ENCODE data around the gene LRRC7. TPM values are rescaled to one million over a fixed set of nuclear protein-coding genes. Genes with fewer than 3 reads are reported as not detected.

LRRC7 gene
- total and polyA plus RNA-seq, 2 experiments from 2014 or later: 1.2 TPM; not detected in 1

- Mint-ChIP-seq H3K9me3 (no peaks in the 10 kb centered on the region; the same call in 2 of the 3 replicates), H3K27me3 (ENCODE audit: insufficient read depth, low read depth, poor library complexity) (peaks cover 46% of the 10 kb centered on the region), H3K4me1 (peaks cover 13% of the 10 kb centered on the region), H3K36me3 (ENCODE audit: low read depth) (no peaks in the 10 kb centered on the region; the same call in 2 of the 3 replicates), H3K27ac (no peak overlapping the region; the same call in 1 of the 2 replicates), H3K4me3 (peak overlapping the region; percentile 92)
- TF ChIP-seq EZH2phosphoT487 (IDR thresholded peaks at IDR 0.05; ENCODE audit: unreplicated experiment) (no peak), ZNF114 (CRISPR knock-in tag; IDR thresholded peaks at IDR 0.05) (no peak), CREB1 (CRISPR knock-in tag; IDR thresholded peaks at IDR 0.05; ENCODE audit: low read depth) (no peak), ZNF331 (CRISPR knock-in tag; IDR thresholded peaks at IDR 0.05; ENCODE audit: low read depth) (no peak), EZH2 (IDR thresholded peaks at IDR 0.05; ENCODE audit: low read depth, unreplicated experiment) (no peak), JUNB (IDR thresholded peaks at IDR 0.05; ENCODE audit: unreplicated experiment) (no peak), ETS1 (IDR thresholded peaks at IDR 0.05) (no peak), NANOG (IDR thresholded peaks at IDR 0.05; ENCODE audit: borderline replicate concordance) (no peak), POLR2AphosphoS5 (IDR thresholded peaks at IDR 0.05; ENCODE audit: low read depth) (no peak), STAT1 (IDR thresholded peaks at IDR 0.05; ENCODE audit: unreplicated experiment) (no peak)
- TF ChIP-seq, protein P1, sequence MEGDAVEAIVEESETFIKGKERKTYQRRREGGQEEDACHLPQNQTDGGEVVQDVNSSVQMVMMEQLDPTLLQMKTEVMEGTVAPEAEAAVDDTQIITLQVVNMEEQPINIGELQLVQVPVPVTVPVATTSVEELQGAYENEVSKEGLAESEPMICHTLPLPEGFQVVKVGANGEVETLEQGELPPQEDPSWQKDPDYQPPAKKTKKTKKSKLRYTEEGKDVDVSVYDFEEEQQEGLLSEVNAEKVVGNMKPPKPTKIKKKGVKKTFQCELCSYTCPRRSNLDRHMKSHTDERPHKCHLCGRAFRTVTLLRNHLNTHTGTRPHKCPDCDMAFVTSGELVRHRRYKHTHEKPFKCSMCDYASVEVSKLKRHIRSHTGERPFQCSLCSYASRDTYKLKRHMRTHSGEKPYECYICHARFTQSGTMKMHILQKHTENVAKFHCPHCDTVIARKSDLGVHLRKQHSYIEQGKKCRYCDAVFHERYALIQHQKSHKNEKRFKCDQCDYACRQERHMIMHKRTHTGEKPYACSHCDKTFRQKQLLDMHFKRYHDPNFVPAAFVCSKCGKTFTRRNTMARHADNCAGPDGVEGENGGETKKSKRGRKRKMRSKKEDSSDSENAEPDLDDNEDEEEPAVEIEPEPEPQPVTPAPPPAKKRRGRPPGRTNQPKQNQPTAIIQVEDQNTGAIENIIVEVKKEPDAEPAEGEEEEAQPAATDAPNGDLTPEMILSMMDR (conservative IDR thresholded peaks at IDR 0.05; ENCODE audit: low read depth in 2 of 2): no peak
- TF ChIP-seq, protein P2, sequence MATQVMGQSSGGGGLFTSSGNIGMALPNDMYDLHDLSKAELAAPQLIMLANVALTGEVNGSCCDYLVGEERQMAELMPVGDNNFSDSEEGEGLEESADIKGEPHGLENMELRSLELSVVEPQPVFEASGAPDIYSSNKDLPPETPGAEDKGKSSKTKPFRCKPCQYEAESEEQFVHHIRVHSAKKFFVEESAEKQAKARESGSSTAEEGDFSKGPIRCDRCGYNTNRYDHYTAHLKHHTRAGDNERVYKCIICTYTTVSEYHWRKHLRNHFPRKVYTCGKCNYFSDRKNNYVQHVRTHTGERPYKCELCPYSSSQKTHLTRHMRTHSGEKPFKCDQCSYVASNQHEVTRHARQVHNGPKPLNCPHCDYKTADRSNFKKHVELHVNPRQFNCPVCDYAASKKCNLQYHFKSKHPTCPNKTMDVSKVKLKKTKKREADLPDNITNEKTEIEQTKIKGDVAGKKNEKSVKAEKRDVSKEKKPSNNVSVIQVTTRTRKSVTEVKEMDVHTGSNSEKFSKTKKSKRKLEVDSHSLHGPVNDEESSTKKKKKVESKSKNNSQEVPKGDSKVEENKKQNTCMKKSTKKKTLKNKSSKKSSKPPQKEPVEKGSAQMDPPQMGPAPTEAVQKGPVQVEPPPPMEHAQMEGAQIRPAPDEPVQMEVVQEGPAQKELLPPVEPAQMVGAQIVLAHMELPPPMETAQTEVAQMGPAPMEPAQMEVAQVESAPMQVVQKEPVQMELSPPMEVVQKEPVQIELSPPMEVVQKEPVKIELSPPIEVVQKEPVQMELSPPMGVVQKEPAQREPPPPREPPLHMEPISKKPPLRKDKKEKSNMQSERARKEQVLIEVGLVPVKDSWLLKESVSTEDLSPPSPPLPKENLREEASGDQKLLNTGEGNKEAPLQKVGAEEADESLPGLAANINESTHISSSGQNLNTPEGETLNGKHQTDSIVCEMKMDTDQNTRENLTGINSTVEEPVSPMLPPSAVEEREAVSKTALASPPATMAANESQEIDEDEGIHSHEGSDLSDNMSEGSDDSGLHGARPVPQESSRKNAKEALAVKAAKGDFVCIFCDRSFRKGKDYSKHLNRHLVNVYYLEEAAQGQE (IDR thresholded peaks at IDR 0.05; ENCODE audit: unreplicated experiment): no peak
- TF ChIP-seq, protein P3, sequence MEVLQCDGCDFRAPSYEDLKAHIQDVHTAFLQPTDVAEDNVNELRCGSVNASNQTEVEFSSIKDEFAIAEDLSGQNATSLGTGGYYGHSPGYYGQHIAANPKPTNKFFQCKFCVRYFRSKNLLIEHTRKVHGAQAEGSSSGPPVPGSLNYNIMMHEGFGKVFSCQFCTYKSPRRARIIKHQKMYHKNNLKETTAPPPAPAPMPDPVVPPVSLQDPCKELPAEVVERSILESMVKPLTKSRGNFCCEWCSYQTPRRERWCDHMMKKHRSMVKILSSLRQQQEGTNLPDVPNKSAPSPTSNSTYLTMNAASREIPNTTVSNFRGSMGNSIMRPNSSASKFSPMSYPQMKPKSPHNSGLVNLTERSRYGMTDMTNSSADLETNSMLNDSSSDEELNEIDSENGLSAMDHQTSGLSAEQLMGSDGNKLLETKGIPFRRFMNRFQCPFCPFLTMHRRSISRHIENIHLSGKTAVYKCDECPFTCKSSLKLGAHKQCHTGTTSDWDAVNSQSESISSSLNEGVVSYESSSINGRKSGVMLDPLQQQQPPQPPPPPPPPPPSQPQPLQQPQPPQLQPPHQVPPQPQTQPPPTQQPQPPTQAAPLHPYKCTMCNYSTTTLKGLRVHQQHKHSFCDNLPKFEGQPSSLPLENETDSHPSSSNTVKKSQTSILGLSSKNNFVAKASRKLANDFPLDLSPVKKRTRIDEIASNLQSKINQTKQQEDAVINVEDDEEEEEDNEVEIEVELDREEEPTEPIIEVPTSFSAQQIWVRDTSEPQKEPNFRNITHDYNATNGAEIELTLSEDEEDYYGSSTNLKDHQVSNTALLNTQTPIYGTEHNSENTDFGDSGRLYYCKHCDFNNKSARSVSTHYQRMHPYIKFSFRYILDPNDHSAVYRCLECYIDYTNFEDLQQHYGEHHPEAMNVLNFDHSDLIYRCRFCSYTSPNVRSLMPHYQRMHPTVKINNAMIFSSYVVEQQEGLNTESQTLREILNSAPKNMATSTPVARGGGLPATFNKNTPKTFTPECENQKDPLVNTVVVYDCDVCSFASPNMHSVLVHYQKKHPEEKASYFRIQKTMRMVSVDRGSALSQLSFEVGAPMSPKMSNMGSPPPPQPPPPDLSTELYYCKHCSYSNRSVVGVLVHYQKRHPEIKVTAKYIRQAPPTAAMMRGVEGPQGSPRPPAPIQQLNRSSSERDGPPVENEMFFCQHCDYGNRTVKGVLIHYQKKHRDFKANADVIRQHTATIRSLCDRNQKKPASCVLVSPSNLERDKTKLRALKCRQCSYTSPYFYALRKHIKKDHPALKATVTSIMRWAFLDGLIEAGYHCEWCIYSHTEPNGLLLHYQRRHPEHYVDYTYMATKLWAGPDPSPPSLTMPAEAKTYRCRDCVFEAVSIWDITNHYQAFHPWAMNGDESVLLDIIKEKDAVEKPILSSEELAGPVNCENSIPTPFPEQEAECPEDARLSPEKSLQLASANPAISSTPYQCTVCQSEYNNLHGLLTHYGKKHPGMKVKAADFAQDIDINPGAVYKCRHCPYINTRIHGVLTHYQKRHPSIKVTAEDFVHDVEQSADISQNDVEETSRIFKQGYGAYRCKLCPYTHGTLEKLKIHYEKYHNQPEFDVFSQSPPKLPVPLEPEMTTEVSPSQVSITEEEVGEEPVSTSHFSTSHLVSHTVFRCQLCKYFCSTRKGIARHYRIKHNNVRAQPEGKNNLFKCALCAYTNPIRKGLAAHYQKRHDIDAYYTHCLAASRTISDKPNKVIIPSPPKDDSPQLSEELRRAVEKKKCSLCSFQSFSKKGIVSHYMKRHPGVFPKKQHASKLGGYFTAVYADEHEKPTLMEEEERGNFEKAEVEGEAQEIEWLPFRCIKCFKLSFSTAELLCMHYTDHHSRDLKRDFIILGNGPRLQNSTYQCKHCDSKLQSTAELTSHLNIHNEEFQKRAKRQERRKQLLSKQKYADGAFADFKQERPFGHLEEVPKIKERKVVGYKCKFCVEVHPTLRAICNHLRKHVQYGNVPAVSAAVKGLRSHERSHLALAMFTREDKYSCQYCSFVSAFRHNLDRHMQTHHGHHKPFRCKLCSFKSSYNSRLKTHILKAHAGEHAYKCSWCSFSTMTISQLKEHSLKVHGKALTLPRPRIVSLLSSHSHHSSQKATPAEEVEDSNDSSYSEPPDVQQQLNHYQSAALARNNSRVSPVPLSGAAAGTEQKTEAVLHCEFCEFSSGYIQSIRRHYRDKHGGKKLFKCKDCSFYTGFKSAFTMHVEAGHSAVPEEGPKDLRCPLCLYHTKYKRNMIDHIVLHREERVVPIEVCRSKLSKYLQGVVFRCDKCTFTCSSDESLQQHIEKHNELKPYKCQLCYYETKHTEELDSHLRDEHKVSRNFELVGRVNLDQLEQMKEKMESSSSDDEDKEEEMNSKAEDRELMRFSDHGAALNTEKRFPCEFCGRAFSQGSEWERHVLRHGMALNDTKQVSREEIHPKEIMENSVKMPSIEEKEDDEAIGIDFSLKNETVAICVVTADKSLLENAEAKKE (CRISPR knock-in tag; IDR thresholded peaks at IDR 0.05): no peak
- Histone ChIP-seq H3K9me2 (ENCODE audit: insufficient read depth) (no peaks in the 10 kb centered on the region), H3K4me1 (ENCODE audit: insufficient read depth) (peaks cover 14% of the 10 kb centered on the region; the same call in 1 of the 2 replicates), H3F3A (replicated peaks; ENCODE audit: low read depth) (no peaks in the 10 kb centered on the region), H3K4me3 (peak overlapping the region; percentile 78), H3K79me2 (replicated peaks; ENCODE audit: insufficient read depth) (no peaks in the 10 kb centered on the region), H3K36me3 (ENCODE audit: insufficient read depth) (no peaks in the 10 kb centered on the region), H3K4me2 (peak overlapping the region; percentile 93), H2AFZ (peak overlapping the region; percentile 76; the same call in 1 of the 2 replicates), H4K20me1 (replicated peaks; ENCODE audit: insufficient read depth) (no peaks in the 10 kb centered on the region), H3K27ac (ENCODE audit: low read depth) (no peak overlapping the region), H3K27me3 (ENCODE audit: insufficient read depth) (peaks cover 66% of the 10 kb centered on the region)
- peak; percentile 54 for DNase-seq (ENCODE audit: low spot score)
- ATAC-seq: no peak
These were observed 2.6 kb downstream of the LRRC7 start for GRCh38 chr1:69570356-69570755.
